Mesenchymal stem cell (in vitro differentiated cells and primary cell): ENCODE results near the gene TBC1D16.

ENCODE experiments used
- DNase-seq: peaks from one replicate; pipeline ENCODE4 v3.0.0-alpha.2; 2013
- H2AFZ ChIP-seq: one replicate; pipeline ENCODE4 v1.6.1; 2013; ENCODE audit warnings: low read depth, mild to moderate bottlenecking, control low read depth, inconsistent platforms, low read length, moderate library complexity
- H2AK5ac ChIP-seq: 2 replicates; pipeline ENCODE4 v1.6.1; 2013; ENCODE audit warnings: low read length, moderate library complexity, mild to moderate bottlenecking, inconsistent platforms; ENCODE audit not compliant: severe bottlenecking
- H2BK120ac ChIP-seq: one replicate; pipeline ENCODE4 v1.6.1; 2013; ENCODE audit warnings: low read depth, mild to moderate bottlenecking, inconsistent platforms, low read length, moderate library complexity
- H2BK12ac ChIP-seq, 2 experiments: one replicate each; pipeline ENCODE4 v1.6.1; 2013; ENCODE audit warnings: inconsistent platforms in 2 of 2, low read length in 2 of 2, mild to moderate bottlenecking in 2 of 2, moderate library complexity in 2 of 2, control low read depth in 1 of 2
- H2BK15ac ChIP-seq: one replicate; pipeline ENCODE4 v1.6.1; 2013; ENCODE audit warnings: mild to moderate bottlenecking, low read depth, inconsistent platforms; ENCODE audit not compliant: poor library complexity, severe bottlenecking
- H2BK5ac ChIP-seq: 2 replicates; pipeline ENCODE4 v1.6.1; 2013; ENCODE audit warnings: low read depth, mild to moderate bottlenecking, low read length, control low read depth, inconsistent platforms; ENCODE audit not compliant: poor library complexity, severe bottlenecking
- H3K14ac ChIP-seq, 2 experiments: one replicate each; pipeline ENCODE4 v1.6.1; 2013; ENCODE audit warnings: inconsistent platforms in 2 of 2, low read length in 2 of 2, control low read depth in 1 of 2, mild to moderate bottlenecking in 1 of 2, moderate library complexity in 1 of 2
- H3K18ac ChIP-seq, 2 experiments: one replicate each; pipeline ENCODE4 v1.6.1; 2013; ENCODE audit warnings: inconsistent platforms in 2 of 2, low read length in 2 of 2, control low read depth in 1 of 2, low read depth in 1 of 2, mild to moderate bottlenecking in 1 of 2
- H3K23ac ChIP-seq, 2 experiments: one replicate each; pipeline ENCODE4 v1.6.1; 2013; ENCODE audit warnings: inconsistent platforms in 2 of 2, low read length in 2 of 2, mild to moderate bottlenecking in 2 of 2, moderate library complexity in 2 of 2, control low read depth in 1 of 2
- H3K27ac ChIP-seq: 2 replicates; pipeline ENCODE4 v1.5.1; 2013; ENCODE audit warnings: mild to moderate bottlenecking, moderate library complexity, low read length, control low read depth, inconsistent platforms; ENCODE audit not compliant: poor library complexity, severe bottlenecking
- H3K27me3 ChIP-seq, 2 experiments: 2 replicates each; pipeline versions ENCODE4 v1.6.1 to v1.7.0; 2013; ENCODE audit warnings: low read length in 2 of 2, mild to moderate bottlenecking in 2 of 2, moderate library complexity in 2 of 2, control low read depth in 1 of 2, inconsistent platforms in 1 of 2; ENCODE audit not compliant: control insufficient read depth in 1 of 2, insufficient read depth in 1 of 2
- H3K36me3 ChIP-seq, 2 experiments: 2 replicates each; pipeline versions ENCODE4 v1.6.1 to v1.7.0; 2013; ENCODE audit warnings: low read length in 2 of 2, control low read depth in 1 of 2, inconsistent platforms in 1 of 2, low read depth in 1 of 2, mild to moderate bottlenecking in 1 of 2; ENCODE audit not compliant: insufficient read depth in 2 of 2, control insufficient read depth in 1 of 2
- H3K4ac ChIP-seq, 2 experiments: one replicate each; pipeline ENCODE4 v1.6.1; 2013; ENCODE audit warnings: inconsistent platforms in 2 of 2, low read length in 2 of 2, mild to moderate bottlenecking in 2 of 2, moderate library complexity in 2 of 2, control low read depth in 1 of 2, low read depth in 1 of 2
- H3K4me1 ChIP-seq: 2 replicates; pipeline ENCODE4 v1.6.1; 2013; ENCODE audit warnings: low read depth, low read length, control low read depth; ENCODE audit not compliant: control insufficient read depth, insufficient read depth
- H3K4me2 ChIP-seq: 2 replicates; pipeline ENCODE4 v1.6.1; 2013; ENCODE audit warnings: low read length, mild to moderate bottlenecking, inconsistent platforms; ENCODE audit not compliant: poor library complexity, severe bottlenecking
- H3K4me3 ChIP-seq, 2 experiments: 2 replicates each; pipeline versions ENCODE4 v1.5.1 to v1.7.0; 2013; ENCODE audit warnings: low read length in 2 of 2, mild to moderate bottlenecking in 2 of 2, control low read depth in 1 of 2, low read depth in 1 of 2; ENCODE audit not compliant: insufficient read depth in 1 of 2
- H3K79me1 ChIP-seq: replicated peaks from 2 replicates; pipeline ENCODE4 v1.6.1; 2013; ENCODE audit warnings: mild to moderate bottlenecking, control low read depth, low read length, inconsistent platforms; ENCODE audit not compliant: poor library complexity, severe bottlenecking
- H3K9ac ChIP-seq: 2 replicates; pipeline ENCODE4 v1.7.0; 2013; ENCODE audit warnings: mild to moderate bottlenecking, low read length, moderate library complexity
- H3K9me3 ChIP-seq: 2 replicates; pipeline ENCODE4 v1.7.0; 2013; ENCODE audit warnings: mild to moderate bottlenecking, low read length; ENCODE audit not compliant: control insufficient read depth
- H4K8ac ChIP-seq: one replicate; pipeline ENCODE4 v1.6.1; 2013; ENCODE audit warnings: inconsistent platforms, mild to moderate bottlenecking, low read length, moderate library complexity
- H4K91ac ChIP-seq: one replicate; pipeline ENCODE4 v1.6.1; 2013; ENCODE audit warnings: mild to moderate bottlenecking, low read length, inconsistent platforms
- WGBS: methylation state at CpG from one replicate; pipeline ENCODE4 v1.1.7; 2013; ENCODE audit warnings: mixed read lengths; 5-methylcytosine and 5-hydroxymethylcytosine counted together

Gene TBC1D16

GRCh38 chr17:79927688-79928501 lies 107.8 kb downstream of the TBC1D16 start:
- Histone ChIP-seq H3K27ac (no peak overlapping the region), H4K8ac (no peak overlapping the region), H4K91ac (peak overlapping the region; percentile 8), H2BK12ac (no peak overlapping the region), H2AFZ (no peak overlapping the region), H3K4me2 (no peak overlapping the region), H3K9ac (no peak overlapping the region), H2AK5ac (no peak overlapping the region), H3K79me1 (no peaks in the 10 kb centered on the region), H3K23ac (no peak overlapping the region), H3K27me3 (peaks cover 68 to 86% of the 10 kb centered on the region in 2 experiments), H3K18ac (no peak overlapping the region), H3K4me1 (peaks cover 5% of the 10 kb centered on the region), H3K36me3 (no peaks in the 10 kb centered on the region), H2BK120ac (no peak overlapping the region), H3K4ac (no peak overlapping the region), H3K9me3 (no peaks in the 10 kb centered on the region), H2BK15ac (no peak overlapping the region), H3K14ac (no peak overlapping the region), H2BK5ac (no peak overlapping the region), H3K4me3 (no peak overlapping the region)
- no peak for DNase-seq
- 85% methylated on average over 12 of the region's 13 CpGs for whole genome bisulfite sequencing

- no peak overlapping the region for H4K91ac ChIP-seq
- H3K23ac ChIP-seq = no peak overlapping the region
- H2BK15ac ChIP-seq = no peak overlapping the region
- H3K4me3 ChIP-seq = no peak overlapping the region
- peaks cover 70 to 86% of the 10 kb centered on the region in 2 experiments for H3K27me3 ChIP-seq
- H2BK120ac ChIP-seq = no peak overlapping the region
- no peak overlapping the region for H3K4ac ChIP-seq
- H3K4me1 ChIP-seq = peaks cover 5% of the 10 kb centered on the region
- no peak overlapping the region for H2BK12ac ChIP-seq
- no peak overlapping the region for H3K18ac ChIP-seq
- no peaks in the 10 kb centered on the region for H3K36me3 ChIP-seq
- no peak for DNase-seq
- WGBS = 89% methylated on average over 28 of the region's 28 CpGs
- H3K9ac ChIP-seq = no peak overlapping the region
- no peak overlapping the region for H2BK5ac ChIP-seq
- no peak overlapping the region for H3K4me2 ChIP-seq
- no peaks in the 10 kb centered on the region for H3K9me3 ChIP-seq
- no peak overlapping the region for H3K14ac ChIP-seq
- no peak overlapping the region for H3K27ac ChIP-seq
- no peak overlapping the region for H2AFZ ChIP-seq
- no peak overlapping the region for H2AK5ac ChIP-seq
- H4K8ac ChIP-seq = no peak overlapping the region
- H3K79me1 ChIP-seq = no peaks in the 10 kb centered on the region
These were observed 108.5 kb downstream of the TBC1D16 start for GRCh38 chr17:79927136-79927661.

GRCh38 chr17:79926605-79927135 lies 109.0 kb downstream of the TBC1D16 start:
- H3K27ac ChIP-seq = no peak overlapping the region
- no peak overlapping the region for H3K4me2 ChIP-seq
- H3K9ac ChIP-seq = no peak overlapping the region
- no peaks in the 10 kb centered on the region for H3K9me3 ChIP-seq
- no peak for DNase-seq
- H3K23ac ChIP-seq = no peak overlapping the region
- H3K36me3 ChIP-seq = no peaks in the 10 kb centered on the region
- 88% methylated on average over 18 of the region's 18 CpGs for WGBS
- H3K4me3 ChIP-seq = no peak overlapping the region
- H4K8ac ChIP-seq = no peak overlapping the region
- no peak overlapping the region for H2AK5ac ChIP-seq
- H2BK12ac ChIP-seq = no peak overlapping the region
- no peak overlapping the region for H3K18ac ChIP-seq
- H2BK15ac ChIP-seq = no peak overlapping the region
- no peaks in the 10 kb centered on the region for H3K79me1 ChIP-seq
- no peak overlapping the region for H3K14ac ChIP-seq
- H4K91ac ChIP-seq = no peak overlapping the region
- no peak overlapping the region for H3K4ac ChIP-seq
- no peak overlapping the region for H2BK5ac ChIP-seq
- H2AFZ ChIP-seq = no peak overlapping the region
- peaks cover 5% of the 10 kb centered on the region for H3K4me1 ChIP-seq
- H3K27me3 ChIP-seq = peaks cover 68 to 86% of the 10 kb centered on the region in 2 experiments
- no peak overlapping the region for H2BK120ac ChIP-seq

GRCh38 chr17:79926142-79926604 lies 109.5 kb downstream of the TBC1D16 start:
- Histone ChIP-seq H4K91ac (no peak overlapping the region), H3K27me3 (peaks cover 68 to 86% of the 10 kb centered on the region in 2 experiments), H3K9me3 (no peaks in the 10 kb centered on the region), H2BK5ac (no peak overlapping the region), H3K36me3 (no peaks in the 10 kb centered on the region), H4K8ac (no peak overlapping the region), H2BK12ac (no peak overlapping the region), H3K23ac (no peak overlapping the region), H2AK5ac (no peak overlapping the region), H3K9ac (no peak overlapping the region), H2BK15ac (no peak overlapping the region), H3K4me1 (peaks cover 5% of the 10 kb centered on the region), H3K27ac (no peak overlapping the region), H3K4me2 (no peak overlapping the region), H3K18ac (no peak overlapping the region), H3K14ac (no peak overlapping the region), H3K4me3 (no peak overlapping the region), H2BK120ac (no peak overlapping the region), H2AFZ (no peak overlapping the region), H3K4ac (no peak overlapping the region), H3K79me1 (no peaks in the 10 kb centered on the region)
- DNase-seq = no peak
- WGBS = 74% methylated on average over 9 of the region's 9 CpGs
